GM20000 (cell line): ENCODE results near the gene ITPR2.
"Not testable (repeated sequence)": the region's sequence is repeated elsewhere in the genome, so short reads cannot be mapped to it uniquely, and the experiment has no call there.

Experiments used
- DNase-seq: peaks from one replicate; pipeline ENCODE4 v3.0.0; 2012; ENCODE audit warnings: low spot score
- TF ChIP-seq, protein P1 (sequence below): IDR thresholded peaks from 2 replicates; pipeline ENCODE4 v1.5.1; 2012; ENCODE audit warnings: mild to moderate bottlenecking, control low read depth; ENCODE audit errors: extremely low read depth, missing control alignments

The ITPR2 gene

DNA sequence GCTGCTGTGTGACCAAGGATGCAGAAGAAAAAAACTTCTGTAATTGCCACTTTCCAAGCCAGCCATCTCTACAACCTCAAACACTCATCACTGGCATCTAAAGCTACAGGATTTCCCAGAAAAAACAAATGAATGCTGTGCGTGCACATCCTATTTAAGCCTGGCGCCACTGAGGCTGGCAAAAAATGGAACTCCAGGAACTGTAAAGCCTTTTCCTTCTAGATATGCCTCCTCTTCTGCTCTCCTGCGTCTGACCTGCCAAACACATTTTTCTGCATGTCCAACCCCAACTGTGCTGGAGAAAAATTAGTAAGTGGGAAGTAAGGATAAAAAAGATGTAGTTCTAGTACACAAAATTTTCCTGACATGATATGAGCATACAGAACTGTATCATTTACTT lies 184.9 kb downstream of the ITPR2 start:
- no peak for DNase-seq
- TF ChIP-seq, protein P1, sequence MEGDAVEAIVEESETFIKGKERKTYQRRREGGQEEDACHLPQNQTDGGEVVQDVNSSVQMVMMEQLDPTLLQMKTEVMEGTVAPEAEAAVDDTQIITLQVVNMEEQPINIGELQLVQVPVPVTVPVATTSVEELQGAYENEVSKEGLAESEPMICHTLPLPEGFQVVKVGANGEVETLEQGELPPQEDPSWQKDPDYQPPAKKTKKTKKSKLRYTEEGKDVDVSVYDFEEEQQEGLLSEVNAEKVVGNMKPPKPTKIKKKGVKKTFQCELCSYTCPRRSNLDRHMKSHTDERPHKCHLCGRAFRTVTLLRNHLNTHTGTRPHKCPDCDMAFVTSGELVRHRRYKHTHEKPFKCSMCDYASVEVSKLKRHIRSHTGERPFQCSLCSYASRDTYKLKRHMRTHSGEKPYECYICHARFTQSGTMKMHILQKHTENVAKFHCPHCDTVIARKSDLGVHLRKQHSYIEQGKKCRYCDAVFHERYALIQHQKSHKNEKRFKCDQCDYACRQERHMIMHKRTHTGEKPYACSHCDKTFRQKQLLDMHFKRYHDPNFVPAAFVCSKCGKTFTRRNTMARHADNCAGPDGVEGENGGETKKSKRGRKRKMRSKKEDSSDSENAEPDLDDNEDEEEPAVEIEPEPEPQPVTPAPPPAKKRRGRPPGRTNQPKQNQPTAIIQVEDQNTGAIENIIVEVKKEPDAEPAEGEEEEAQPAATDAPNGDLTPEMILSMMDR, result no peak

DNA sequence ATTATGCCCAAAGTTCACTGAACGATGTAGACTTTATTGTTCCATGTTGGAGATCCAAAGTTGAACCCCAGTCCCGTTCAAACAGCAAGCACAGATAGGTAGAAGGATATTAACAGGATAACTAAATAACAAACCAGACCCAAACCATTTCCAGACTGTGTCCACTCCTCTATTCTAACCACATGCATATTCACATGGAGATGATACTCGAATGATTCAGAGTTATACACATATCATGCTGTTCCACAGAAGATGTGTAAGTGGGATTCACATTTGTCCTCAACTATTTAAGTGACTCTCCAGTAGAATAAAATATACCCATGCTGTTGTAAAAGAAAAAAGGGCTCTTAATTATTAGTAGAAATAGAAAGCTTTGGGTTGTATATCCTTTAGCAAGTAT lies 185.9 kb downstream of the ITPR2 start:
- DNase-seq, result no peak

DNA sequence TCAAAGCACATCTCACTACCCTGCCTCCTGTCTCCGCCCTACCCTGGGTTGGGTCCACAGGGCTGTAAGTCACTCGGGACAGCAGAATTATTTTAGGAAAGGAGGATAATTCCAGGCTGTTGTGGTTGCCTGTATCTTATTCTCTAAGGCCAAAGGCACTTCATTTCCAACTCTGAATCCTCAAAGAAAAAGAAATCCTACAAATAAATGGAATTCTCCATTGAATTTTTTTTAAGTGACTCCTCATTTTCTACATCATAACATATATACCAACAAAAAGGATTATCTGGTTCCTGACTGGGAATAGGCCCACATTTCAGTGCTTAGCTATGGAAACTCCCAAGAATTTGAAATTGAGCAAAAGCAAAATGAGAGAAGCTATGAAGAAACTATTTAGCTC lies 186.4 kb downstream of the ITPR2 start:
- TF ChIP-seq, protein P1, result no peak
- DNase-seq, result no peak

More for the DNA sequence above, 185.9 kb downstream of the ITPR2 start:
- TF ChIP-seq, protein P1, result no peak

DNA sequence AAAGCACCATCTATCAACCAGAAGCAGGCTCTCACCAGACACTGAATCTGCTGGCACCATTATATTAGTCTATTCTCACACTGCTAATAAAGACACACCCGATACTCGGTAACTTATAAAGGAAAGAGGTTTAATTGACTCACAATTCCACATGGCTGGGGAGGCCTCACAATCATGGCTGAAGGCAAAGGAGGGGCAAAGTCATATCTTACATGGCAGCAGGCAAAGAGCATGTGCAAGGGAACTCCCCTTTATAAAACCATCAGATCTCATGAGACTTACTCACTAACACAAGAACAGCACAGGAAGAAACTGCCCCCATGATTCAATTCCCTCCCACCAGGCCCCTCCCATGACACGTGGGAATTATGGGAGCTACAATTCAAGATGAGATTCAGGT lies 188.6 kb downstream of the ITPR2 start:
- DNase-seq, result not testable (repeated sequence)

DNA sequence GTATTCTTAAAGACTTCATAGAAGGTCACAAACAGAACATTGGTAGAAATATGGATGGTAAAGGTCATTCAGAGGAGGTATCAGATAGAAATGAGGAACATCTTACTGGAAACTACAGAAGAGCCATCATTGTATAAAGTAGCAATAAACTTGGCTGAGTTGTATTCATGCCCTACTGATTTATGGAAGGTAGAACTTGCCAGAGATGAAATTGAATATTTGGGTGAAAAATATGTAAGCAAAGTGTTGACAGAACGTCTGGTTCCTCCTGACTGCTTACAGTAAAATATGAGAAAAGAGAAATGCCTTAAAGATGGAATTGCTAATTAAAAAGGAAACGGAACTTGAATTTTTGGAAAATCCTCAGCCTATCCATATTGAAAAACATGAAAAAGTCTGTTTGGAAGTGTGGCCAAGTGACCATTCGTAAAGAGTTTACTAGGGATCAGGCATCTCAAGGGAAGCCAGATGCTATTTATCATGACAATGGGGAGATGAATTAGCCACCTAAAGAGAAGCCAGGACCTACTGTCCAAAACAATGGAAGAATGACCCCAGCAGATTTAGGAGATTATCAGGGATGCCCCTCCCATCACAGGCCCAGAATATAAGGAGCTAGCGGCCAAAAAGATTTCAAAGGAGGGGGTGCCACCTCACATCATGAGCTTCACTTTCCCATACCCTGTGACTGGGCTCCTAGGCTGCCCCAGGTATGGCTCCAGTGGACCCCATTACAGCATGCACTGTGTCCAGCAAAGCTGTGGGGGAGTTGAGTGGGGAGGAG lies 189.3 kb downstream of the ITPR2 start:
- DNase-seq, result no peak
- TF ChIP-seq, protein P1, result no peak

DNA sequence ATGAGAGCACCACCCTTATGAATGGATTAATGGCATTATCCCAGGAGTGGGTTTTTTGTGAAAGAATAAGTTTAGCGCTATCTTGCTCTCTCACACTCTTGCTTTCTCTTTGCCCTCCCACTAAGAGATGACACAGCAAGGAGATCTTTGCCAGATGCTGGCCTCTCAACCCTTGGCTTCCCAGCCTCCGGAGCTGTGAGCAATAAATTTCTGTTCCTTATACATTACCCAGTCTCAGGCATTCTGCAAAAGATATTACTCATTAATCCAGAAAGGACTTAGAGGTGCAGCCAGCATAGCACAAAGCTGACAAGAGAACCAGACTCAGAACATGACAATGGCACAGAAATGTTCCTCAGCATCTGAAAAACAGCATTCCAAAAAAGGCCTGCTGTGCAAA lies 190.6 kb downstream of the ITPR2 start:
- no peak for DNase-seq
- TF ChIP-seq, protein P1, result no peak

DNA sequence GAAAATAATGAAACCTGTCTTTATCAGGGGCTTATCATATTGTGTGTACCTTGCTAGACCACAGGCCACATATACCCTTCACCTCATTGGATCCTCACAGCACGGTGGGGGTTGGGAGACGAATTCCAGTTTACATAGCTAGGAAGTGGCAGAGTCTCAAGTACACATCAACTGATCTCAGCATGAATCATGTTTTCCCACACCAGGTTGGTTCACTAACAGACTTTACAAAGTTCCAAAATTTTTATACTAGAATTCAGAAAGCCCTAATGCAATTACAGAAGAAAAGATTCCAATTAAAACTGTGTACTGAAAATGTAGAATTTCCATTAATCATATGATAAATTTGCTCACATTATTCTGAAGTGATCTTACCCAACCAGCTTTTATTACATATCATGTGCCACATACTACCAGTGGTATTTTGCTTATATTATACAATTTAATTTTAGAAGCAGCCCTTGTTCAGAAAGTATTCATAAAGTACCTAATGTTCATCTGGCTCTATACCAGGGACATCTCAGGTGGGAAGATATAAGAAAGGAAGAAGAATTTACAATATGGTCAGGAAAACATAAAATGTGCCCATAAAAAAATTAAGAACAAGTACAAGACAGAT lies 196.2 kb downstream of the ITPR2 start:
- no peak for DNase-seq
- TF ChIP-seq, protein P1, result no peak

DNA sequence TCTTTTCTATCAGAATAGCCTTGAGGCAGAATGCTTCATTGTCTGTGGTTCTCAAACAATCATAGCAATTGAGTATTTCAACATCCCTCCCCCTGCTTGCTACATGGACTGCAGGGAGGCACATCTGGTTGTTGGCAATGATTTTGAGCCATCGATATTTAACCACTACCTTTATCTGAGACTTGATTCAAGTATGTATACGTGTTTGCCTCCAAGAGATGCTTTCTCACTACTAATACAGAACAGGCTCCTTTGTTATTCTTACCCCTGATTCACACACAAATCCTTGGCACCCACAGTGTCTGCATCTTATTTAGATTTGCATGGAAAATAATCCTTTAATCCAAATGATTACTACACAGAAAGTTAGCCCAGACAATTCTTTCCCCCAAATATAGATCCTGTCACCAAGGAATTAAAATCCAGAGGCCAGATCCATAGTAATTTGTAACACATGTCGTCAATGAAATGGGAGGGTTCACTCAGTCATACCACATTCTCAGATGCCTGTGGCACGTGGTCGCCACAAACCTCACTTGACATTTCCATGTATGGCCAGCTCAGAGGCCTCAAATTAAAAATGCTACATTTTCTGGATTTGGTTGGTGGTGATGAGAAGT lies 199.3 kb downstream of the ITPR2 start:
- TF ChIP-seq, protein P1, result no peak
- DNase-seq, result no peak
